Germinal center (tissue), 1 donor: ENCODE data around the gene NRBP1.

Experiments used
- DNase-seq: peaks from one replicate; pipeline ENCODE4 v3.0.0; 2012; ENCODE audit warnings: mixed read lengths, low spot score

The NRBP1 gene

DNA sequence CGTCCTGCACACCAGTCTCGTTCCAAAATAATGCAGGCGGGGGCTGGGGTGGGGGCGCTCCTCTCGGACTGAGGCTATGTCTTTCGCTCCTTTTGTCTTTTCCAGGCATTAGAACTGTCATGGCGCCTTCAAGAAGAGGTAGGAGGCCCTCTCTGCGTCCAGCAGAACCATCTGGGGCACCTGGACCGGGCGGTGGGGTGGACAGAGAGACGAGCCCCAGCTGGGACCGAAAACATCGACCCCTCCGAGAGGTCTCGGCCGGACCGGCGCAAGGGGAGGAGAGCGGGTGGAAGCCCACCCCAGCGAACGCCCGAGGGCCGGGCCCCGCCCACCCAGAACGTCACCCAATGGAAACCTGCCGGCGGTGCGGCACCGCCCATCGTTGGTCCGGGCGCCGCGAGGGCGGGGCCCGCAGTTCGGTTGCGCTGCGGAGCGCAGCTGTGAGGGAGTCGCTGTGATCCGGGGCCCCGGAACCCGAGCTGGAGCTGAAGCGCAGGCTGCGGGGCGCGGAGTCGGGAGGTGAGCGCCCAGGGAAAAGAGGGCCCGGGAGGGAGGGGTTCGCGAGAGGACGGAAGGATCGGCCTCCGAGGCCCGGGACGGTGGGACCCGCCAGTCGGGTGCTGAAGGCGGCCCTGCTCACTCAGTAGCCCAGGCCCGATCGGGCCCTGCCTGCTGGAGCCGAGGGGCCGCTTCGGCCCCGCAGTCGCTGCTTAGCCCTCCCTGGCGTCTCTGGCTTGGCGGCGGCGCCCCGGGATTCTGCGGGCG lies at the start of gene NRBP1:
Gene NRBP1, plus strand, starts transcription at position 419 of the 765 bp plus-strand sequence. CDS start 4,643 bp downstream, outside the sequence.
- peak; percentile 93 for DNase-seq

DNA sequence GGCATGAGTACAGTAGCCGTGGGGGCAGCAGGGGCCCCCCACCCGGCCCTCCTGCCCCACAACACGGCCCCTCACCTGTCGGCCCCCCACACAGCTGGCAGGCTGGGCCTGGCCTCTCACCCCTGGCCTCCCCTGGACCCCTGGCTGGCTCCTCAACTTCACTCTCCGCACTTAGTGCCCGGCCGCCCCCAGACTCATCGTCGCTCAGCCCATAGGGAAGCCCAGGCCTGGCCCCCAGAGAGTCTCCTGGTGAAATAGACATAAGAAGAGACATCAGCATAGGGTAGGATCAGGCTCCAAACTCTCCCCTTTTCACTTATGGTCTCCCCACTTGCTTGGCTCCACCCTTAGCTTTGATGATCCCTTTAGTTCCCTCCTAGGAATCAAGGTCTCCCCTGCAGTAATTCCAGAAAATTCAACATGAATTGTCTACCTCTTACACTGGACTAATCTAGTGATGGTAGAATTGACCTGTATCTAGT lies 49.6 kb upstream of the NRBP1 start:
- no peak for DNase-seq

DNA sequence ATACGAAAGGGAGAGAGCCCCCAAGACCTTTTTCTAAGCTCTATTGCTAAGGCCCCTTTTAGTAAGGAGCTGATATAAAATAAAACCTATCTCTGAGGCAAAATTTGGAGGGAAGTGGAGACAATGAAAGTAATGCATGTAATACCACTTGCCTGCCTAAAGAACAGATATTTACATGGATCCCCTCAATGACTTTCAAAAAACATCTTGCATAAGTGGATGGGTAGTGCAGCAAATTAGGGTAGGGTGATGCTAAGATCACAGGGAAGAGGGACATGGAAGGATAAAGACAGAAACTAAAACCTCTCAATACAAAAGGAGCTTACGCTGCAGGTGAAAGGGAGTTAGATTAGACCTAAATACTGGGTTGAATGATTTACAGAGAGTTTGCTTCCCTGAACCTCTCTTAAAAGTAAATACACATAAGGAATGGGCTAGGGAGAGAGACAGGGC lies 49.0 kb upstream of the NRBP1 start:
- no peak for DNase-seq

DNA sequence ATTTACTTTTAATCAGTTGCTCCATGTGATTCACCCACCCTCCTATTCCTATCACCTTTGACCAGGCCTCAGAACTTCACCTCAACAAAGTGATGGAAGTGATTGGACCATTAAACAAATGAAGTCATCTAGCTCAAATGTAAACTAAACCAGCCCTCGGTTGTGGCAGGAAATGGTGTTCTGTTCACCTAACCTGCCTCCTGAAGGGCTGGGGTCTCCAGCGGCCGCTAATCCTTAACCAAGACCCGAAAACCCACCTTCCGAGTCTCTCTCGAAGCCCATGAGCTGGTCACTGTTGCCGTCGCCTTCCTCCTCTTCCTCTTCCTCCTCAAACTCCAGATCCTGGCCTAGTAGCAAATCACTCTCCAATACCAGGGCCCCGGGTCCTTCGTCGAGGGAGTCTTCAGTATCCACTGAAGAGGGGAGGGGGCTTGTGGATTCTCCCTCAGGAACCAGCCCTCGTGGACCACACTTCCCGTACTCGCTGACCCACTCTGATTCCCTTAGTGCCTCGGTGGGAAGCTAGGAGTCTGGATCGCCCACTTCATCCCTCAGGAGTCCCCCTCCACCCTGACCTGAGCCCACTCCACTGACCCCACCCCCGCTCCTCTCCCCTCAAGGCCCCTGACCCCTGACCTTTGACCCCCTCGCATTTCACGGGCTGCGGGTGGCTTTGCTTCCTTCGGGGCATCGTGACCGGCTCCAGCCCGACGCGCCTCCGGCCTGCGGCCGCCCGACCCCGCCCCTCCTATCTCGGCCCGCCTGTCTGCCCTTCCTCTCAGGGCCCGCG lies 48.4 kb upstream of the NRBP1 start:
- no peak for DNase-seq

DNA sequence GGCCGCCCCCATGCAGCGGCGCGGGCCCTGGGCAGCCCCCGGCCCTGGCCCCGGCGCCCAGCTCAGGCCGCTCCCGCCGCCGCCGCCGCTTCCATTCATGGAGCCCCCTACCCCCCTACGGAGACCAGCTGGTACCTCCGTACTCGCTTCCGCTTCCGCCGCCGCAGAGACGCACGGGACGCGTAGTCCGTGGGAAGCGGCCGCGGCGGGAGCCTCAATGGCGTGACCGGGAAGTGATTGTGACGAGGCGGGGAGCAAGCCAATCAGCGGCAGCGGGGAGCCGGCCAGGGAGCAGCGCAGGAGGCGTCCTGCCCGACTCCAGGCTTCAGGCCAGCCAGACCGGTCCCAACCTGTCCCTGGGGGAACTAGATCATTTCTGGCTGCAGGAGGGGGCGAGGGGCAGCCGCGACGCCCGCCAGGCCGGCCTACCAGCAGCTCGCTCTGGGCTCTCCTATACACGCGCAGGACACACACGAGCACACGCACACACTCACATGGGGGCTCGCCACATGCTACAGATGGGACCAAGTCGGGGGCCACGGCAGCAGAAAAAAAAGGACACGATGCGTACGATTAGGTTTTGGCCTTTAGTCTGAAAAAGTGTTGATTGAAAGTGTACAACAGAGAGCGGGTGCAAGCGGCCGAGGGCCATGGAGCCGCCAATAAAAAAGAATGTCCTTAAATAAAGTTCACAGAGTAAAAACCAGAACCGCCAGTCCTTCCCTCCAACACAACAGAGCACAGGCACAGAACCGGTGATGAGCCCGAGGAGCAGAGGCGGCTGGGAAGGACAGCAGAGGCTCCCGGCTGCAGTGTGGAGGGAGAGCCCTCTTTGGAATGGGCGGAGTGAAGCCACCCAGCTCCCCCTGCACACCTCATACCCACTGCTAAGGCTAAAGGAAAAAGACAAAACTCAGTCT lies 47.5 kb upstream of the NRBP1 start, which contains the start of gene ZNF513:
Gene ZNF513, minus strand, starts transcription at position 109 of the 920 bp plus-strand sequence. CDS start 208 bp downstream, outside the sequence.
- DNase-seq: peak; percentile 86

DNA sequence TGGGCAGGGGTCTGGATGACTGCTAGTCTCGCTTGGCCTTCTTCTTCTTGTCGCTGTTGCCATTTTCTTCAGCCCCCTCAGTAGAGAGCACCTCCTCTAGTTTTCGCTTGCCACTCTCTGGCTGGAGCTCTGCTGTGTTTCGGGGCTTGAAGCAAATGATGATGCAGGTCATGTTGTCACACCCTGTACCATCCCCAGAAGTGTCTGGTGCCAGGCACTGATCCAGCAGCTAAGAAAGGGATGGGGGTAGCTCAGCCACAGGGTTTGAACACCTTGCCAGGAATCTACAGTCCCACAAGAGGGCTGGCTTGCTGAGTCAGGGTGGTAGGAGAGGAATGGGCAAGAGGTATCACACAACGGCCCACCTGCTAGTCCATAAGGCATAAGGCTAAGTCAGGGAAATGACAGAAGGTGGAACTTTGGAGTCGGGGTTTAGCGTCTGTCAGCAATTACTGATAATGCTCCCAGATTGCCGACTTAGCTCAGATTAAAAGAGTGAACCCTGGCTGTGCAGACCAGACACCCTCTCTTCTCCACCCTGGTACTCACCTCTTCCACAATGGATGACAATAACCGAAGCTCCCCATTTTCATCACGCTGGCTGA lies 46.8 kb upstream of the NRBP1 start:
- no peak for DNase-seq

DNA sequence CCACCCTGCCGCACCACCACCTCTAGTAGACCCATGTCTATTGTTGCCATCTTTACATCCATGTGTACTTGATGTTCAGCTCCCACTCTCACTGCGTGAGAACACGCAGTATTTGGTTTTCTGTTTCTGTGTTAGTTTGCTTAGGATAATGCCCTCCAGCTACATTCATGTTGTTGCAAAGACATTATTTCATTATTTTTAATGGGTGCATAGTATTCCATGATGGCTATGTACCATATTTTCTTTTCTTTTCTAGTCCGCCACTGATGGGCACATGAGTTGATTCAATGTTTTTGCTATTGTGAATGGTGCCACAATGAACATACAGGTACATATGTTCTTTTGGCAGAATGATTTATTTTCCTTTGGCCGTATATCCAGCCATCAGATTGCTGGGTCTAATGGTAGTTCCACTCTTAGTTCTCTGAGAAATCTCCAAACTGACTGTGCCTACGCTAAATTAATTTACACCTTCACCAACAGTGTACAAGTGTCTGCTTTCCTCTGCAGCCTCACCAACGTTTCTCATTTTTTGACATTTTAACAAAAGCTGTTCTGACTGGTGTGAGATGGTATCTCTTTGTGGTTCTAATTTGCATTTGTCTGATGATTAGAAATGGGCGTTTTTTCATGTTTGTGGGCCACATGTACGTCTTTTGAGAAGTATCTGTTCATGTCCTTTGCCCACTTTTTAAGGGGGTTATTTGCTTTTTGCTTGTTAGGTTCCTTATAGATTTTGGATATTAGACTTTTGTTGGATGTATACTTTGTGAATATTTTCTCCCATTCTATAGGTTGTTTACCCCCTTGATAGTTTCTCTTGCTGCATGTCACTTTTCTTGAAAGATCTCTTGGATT lies 37.4 kb upstream of the NRBP1 start:
- DNase-seq: no peak

DNA sequence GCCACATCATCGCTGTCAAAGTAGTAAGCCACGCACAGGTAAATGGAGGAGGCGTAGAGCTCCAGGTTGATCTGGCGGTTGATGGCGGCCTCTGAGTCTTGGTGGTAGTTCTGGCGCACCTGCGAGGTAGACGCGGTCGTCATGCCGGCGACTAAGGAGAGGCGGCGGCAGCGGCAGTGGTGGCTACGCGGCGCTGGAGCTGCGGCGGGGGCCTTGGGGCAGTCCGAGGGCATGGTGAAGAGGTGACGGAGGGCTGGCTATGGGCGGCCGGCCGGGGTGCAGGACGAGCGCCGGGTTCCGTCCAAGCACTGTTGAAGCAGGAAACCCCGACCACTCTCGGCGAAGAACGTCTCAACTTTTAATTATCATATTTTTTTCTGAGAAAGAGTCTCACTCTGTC lies 35.2 kb upstream of the NRBP1 start:
- no peak for DNase-seq

DNA sequence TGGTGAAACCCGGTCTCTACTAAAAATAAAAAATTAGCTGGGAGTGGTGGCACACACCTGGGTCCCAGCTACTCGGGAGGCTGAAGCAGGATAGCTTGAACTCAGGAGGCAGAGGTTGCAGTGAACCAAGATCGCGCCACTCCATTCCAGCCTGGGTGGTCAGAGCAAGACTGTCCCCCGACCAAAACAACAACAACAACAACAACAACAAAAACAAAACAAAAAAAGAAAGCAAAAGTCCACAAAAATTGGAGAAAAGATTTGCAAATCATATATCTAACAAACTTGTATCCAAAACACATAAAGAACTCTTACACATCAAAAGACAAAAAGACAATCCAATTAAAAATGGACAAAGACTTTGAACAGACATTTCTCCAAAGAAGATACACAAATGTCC lies 29.5 kb upstream of the NRBP1 start:
- no peak for DNase-seq

DNA sequence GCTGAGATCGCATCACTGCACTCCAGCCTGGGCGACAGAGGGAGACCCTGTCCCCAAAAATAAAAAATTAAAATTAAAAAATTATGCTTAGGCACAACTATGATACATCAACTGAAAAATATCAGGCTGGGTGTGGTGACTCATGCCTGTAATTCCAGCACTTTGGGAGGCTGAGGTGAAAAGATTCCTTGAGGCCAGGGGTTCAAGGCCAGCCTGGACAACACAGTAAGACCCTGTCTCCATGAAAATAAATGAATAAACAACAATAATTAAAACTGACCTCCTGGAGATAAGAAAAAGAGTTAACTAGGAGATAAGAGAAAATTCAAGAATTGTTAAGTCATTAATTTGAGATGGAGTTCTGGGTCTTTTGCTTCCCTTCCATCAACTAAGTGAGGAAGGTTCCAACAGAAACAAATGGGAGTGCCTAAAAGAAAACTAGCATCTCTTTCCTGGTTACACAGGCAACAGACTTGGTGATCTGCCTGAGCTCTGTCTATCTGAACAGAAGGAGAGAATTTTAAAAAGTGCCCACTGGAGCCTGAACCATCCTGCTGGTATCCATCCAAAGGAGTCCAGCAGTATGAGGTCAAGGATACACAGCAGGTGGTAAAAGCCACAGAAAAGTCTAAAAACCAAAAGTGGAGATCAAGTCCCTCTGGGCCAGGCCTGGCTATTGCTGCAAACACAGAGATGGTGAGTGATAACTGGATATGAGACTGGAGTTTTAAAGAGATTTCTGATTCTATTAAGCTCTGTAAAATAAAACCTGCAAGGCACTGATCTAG lies 27.9 kb upstream of the NRBP1 start:
- DNase-seq: no peak

DNA sequence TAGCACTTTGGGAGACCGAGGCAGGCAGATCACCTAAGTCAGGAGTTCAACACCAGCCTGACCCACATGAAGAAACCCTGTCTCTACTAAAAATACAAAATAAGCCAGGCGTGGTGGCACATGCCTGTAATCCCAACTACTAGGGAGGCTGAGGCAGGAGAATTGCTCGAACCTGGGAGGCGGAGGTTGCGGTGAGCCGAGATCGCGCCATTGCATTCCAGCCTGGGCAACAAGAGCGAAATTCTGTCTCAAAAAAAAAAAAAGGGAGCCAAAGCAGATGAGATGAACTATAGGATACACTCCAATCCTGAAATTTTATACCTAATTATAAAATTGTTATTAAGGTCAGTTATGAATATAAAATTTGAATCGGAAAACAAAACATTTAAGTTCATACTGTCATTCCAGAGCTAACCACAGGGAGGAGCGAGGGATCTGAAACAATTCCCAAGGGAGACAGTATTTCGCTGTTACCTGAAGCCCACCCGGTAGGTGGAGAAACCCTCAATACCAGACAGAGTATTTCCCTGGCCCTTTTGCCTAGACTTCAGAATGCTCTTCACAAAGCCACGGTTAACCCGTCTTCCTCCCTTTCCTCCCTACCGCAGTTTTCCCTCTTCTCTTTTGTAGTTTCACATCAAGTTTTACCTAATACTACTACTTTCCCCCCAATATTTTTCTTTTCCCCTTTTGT lies 20.5 kb upstream of the NRBP1 start:
- peak; percentile 33 for DNase-seq

DNA sequence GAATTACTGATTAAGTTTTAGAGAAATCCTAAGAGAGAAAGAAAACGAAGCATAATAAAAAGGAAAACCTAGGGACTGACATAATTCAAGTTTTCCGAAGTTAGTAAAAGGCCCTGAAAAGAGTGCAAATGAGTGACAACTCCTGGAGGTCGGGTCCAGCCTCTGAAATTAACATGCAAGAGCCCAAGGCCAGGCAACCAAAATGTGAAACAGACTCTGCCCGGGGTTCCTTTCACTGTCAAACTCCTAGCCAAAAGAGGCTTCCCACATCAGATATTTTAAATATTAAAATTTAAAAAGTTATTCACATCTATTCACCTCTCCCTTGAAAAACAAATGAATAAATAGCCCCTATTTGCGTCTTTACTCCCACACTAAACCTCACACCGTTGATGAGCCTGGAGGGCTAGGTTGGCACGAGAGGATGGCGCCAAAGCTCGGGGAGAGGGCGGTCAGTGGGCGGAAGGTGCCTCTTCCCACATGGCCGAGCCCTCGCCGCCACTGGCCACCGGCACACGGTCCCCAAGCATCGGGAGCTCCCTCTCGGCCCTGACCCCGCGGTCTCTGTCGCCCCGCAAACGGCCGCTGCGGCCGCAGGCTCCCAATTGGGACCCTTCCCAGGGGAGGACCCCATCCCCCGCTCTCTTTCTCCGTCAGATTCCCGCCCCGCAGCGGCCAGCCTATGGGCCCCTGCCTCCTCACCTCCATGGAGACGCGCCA lies 19.7 kb upstream of the NRBP1 start:
- peak; percentile 19 for DNase-seq

DNA sequence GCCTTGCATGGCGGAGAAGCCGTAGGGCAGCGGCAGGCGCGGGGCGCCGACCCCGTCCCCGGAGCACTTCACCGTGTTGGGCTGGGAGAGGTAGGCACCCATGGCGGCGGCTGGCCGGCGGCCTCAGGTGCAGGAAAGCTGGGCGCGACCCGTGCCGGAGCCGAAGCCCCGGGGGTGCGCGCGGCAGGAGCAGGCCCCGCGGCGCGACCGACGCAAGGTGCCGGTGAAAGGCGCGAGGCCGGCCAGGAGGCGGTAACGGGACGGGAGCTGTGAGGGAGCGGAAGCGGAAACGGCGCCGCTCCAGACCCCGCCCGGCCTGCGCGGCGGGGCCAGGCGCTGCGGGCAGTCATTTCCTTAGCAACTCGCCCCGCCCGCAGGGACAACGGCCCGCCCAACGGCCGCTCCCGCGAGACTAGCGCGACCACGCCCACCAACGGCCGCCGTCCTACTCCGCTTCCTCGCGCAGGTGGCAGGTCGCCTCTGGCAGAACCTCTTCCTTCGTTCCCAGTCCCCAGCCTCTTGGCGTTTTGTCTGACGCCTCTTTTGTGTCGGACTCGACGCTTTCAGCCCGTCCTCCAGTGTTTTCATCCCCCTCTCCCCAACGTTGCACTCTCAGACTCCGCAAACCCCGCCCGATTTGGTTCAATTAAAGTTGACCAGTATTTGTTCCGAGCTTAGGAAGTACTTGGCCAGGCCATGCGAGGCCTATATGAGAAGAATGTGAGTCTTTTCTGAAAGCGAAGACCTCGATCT lies 18.9 kb upstream of the NRBP1 start, which contains the start of gene PPM1G:
Gene PPM1G, minus strand, starts transcription at position 271 of the 753 bp plus-strand sequence. Its CDS starts 169 bp downstream, at position 102.
- DNase-seq: peak; percentile 95

DNA sequence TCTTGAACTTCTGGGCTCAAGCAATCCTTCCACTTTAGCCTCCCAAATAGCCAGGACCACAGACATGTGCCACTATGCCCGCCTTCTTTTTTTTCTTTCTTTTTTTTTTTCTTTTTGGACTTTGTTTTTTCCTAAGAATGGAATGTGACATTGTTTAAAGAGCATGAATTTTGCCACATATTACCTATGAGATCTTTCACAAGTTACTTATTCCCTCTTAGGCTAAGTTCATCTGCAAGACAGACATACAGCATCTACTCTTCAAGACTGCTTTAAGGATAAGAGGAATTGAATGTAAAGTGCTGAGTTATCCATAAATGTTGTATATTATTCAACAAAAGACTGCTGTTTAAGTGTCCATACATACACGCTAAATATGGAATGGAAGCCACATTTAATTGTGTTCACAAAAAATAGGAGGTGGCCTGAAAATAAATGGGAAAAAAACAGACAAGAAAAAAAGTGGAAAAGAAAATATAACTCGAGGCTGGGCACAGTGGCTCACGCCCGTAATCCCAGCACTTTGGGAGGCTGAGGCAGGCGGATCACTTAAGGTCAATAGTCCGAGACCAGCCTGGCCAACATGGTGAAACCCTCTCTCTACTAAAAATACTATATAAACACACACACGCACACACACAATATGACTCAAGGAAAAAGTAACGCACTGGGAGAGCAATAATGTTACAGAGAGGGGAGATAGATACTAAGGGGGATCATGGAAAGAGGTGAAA lies 15.8 kb upstream of the NRBP1 start:
- no peak for DNase-seq

DNA sequence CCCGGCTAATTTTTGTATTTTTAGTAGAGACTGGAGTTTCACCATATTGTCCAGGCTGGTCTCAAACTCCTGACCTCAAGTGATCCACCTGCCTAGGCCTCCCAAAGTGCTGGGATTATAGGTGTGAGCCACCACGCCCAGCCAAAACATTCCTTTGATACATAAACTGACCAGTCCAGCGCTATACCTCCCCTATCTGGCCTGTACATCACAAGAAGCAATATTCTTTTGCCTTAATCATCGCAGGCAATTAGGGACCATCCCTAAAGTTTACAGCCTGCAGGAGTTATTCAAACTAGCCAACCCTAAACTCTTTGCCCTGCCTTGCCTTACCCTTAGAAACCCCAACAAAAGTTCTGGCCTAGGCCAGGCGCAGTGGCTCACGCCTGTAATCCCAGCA lies 12.3 kb upstream of the NRBP1 start:
- no peak for DNase-seq

DNA sequence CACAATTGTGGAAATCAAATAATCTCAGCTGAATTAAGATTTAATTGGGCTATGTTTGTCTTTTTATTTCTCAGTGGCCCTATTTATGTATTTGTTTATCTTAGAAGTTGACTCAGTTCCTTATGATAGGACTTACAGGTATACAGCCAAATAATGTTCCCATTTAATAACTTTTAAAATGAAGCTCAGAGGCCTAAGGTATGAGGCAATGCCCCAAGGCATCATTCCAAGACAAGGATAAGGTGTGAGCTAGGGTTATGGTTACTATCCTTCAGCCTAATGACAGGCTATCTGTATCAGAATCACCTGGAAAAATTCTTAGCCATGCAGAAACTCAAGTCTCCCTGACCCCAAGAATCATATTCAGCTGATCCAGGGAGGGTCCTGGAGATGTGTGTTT lies 7.4 kb upstream of the NRBP1 start:
- DNase-seq: no peak
